Measurements from ENCODE around the gene THG1L. TPM values are rescaled to one million over a fixed set of nuclear protein-coding genes. Genes with fewer than 3 reads are reported as not detected.
A peak's percentile ranks its signal among the peaks of the same experiment; 100 is the strongest.

THG1L gene
- total and polyA plus RNA-seq, 11 donors = 3.7 to 8.5 (median 5.4) TPM

DNA sequence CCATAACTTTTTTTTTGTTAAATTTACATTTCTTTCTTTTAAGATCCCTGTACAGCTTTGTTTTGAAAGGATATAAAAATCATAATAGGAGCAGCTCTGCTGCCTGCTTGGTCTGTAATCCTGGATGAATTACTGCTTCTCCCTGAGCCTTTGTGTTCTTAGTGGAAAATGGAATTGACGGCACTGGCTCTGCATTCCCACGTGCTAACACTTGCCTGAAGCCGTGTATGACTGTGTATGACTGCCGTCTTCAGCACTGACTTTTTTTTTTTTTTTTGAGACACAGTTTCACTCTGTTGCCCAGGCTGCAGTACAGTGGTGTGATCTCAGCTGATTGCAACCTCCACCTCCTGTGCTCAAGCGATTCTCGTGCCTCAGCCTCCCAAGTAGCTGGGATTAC lies 4.8 kb downstream of the THG1L start:
- peaks cover 0 to 8% (median 5%) of the 10 kb centered on the region in 12 donors for H3K4me1 ChIP-seq
- ATAC-seq (no peak), DNase-seq (no peak)
- no peak overlapping the region for H3K27ac ChIP-seq
- peaks cover 0 to 73% (median 63%) of the 10 kb centered on the region in 9 donors for H3K36me3 ChIP-seq
- H3K27me3 ChIP-seq = no peaks in the 10 kb centered on the region
- intact Hi-C loops (cut with DNase I) = no loop called here
- no peaks in the 10 kb centered on the region for H3K9me3 ChIP-seq
- WGBS, 4 donors = 85 to 90% (median 88%) methylated on average over 6 of the region's 6 CpGs
- no peak for TF ChIP-seq POLR2A (IDR thresholded peaks at IDR 0.05)
- TF ChIP-seq, protein P1, sequence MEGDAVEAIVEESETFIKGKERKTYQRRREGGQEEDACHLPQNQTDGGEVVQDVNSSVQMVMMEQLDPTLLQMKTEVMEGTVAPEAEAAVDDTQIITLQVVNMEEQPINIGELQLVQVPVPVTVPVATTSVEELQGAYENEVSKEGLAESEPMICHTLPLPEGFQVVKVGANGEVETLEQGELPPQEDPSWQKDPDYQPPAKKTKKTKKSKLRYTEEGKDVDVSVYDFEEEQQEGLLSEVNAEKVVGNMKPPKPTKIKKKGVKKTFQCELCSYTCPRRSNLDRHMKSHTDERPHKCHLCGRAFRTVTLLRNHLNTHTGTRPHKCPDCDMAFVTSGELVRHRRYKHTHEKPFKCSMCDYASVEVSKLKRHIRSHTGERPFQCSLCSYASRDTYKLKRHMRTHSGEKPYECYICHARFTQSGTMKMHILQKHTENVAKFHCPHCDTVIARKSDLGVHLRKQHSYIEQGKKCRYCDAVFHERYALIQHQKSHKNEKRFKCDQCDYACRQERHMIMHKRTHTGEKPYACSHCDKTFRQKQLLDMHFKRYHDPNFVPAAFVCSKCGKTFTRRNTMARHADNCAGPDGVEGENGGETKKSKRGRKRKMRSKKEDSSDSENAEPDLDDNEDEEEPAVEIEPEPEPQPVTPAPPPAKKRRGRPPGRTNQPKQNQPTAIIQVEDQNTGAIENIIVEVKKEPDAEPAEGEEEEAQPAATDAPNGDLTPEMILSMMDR (IDR thresholded peaks at IDR 0.05) = no peak
- H3K4me3 ChIP-seq = no peak overlapping the region

- no peak for ATAC-seq
- Histone ChIP-seq H3K4me1 (peaks cover 0 to 11% (median 4%) of the 10 kb centered on the region in 12 donors), H3K9me3 (no peaks in the 10 kb centered on the region), H3K27me3 (no peaks in the 10 kb centered on the region), H3K27ac (no peak overlapping the region), H3K36me3 (peaks cover 0 to 54% (median 50%) of the 10 kb centered on the region in 9 donors), H3K4me3 (no peak overlapping the region)
- intact Hi-C loops (cut with DNase I) = loop anchor here in 6 of 10 donors (5.0 to 10.0 kb wide), 5 partner anchors 72 to 595 kb away; partner anchors contain the start of gene MED7 (in 1 of the 6)
- WGBS, 4 donors = 87 to 88% (median 88%) methylated on average over 12 of the region's 12 CpGs
- DNase-seq = no peak
- TF ChIP-seq, protein P1 (IDR thresholded peaks at IDR 0.05) = no peak
- TF ChIP-seq POLR2A (IDR thresholded peaks at IDR 0.05) = no peak
Observed at GRCh38 chr5:157739388-157740228, 8.4 kb downstream of the THG1L start.

- DNase-seq = no peak
- Histone ChIP-seq H3K4me1 (peaks cover 0 to 17% (median 9%) of the 10 kb centered on the region in 12 donors), H3K36me3 (peaks cover 0 to 48% (median 44%) of the 10 kb centered on the region in 9 donors), H3K4me3 (no peak overlapping the region), H3K9me3 (no peaks in the 10 kb centered on the region), H3K27ac (no peak overlapping the region), H3K27me3 (no peaks in the 10 kb centered on the region)
- ATAC-seq = no peak
- TF ChIP-seq, protein P1 (IDR thresholded peaks at IDR 0.05) = peak in 7 of 12 donors; percentile 23 to 42 (median 36)
- TF ChIP-seq POLR2A (IDR thresholded peaks at IDR 0.05) = no peak
- 52 to 69% (median 56%) methylated on average over 3 of the region's 3 CpGs for WGBS, 4 donors
- intact Hi-C loops (cut with DNase I) = loop anchor here in 6 of 10 donors (5.0 to 10.0 kb wide), 5 partner anchors 73 to 595 kb away; partner anchors contain the start of gene MED7 (in 1 of the 6)
Observed at GRCh38 chr5:157740229-157740610, 9.0 kb downstream of the THG1L start.

DNA sequence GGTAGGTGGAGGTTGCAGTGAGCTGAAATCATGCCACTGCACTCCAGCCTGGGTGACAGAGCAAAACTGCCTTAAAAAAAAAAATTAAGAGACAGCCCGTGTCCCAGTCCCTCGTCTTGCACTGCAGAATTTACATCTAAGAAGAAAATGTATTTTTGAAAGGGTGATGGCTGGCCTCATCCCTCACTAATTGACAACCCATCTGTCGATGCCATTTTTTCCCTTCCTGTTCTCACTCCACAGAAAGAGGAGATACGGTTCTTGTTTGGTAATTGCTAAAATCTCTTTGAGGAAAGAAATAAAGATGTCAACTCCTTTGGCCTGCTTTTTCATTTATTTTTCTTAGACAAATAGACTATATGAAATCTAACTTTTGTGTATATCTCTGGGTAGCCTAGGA lies 9.9 kb downstream of the THG1L start:
- WGBS, 4 donors = 47 to 66% (median 58%) methylated on average over 4 of the region's 4 CpGs
- no peak overlapping the region for H3K27ac ChIP-seq
- H3K27me3 ChIP-seq = no peaks in the 10 kb centered on the region
- H3K4me1 ChIP-seq = peaks cover 0 to 19% (median 10%) of the 10 kb centered on the region in 12 donors
- no peak overlapping the region for H3K4me3 ChIP-seq
- ATAC-seq = no peak
- DNase-seq = no peak
- H3K9me3 ChIP-seq = no peaks in the 10 kb centered on the region
- H3K36me3 ChIP-seq = peaks cover 0 to 39% (median 35%) of the 10 kb centered on the region in 9 donors
- TF ChIP-seq, protein P1 (IDR thresholded peaks at IDR 0.05) = no peak
- TF ChIP-seq POLR2A (IDR thresholded peaks at IDR 0.05) = no peak
- intact Hi-C loops (cut with DNase I) = loop anchor here in 6 of 10 donors (5.0 to 10.0 kb wide), 5 partner anchors 74 to 596 kb away; partner anchors contain the start of gene MED7 (in 1 of the 6)

Measured in heart left ventricle (tissue), 16 donors.